ENCODE data around the gene CABLES2. TPM values are rescaled to one million over a fixed set of nuclear protein-coding genes. Genes with fewer than 3 reads are reported as not detected.

CABLES2 gene
- total and polyA plus RNA-seq, 2 of the 4 experiments (the other 2 are of a cell fraction) = 1.4 to 5.1 TPM

- Histone ChIP-seq H3K9me3 (ENCODE audit: control insufficient read depth, insufficient read depth, low read length) (no peaks in the 10 kb centered on the region), H3K4ac (ENCODE audit: low read depth, low read length) (peak overlapping the region; percentile 94), H3K4me3 (ENCODE audit: insufficient read depth, low read depth, low read length) (peak overlapping the region; percentile 92), H4K5ac (ENCODE audit: low read depth, low read length) (peak overlapping the region; percentile 68), H3K18ac (ENCODE audit: low read depth, low read length) (no peak overlapping the region), H2AFZ (replicated peaks; ENCODE audit: low read length, poor library complexity) (peak overlapping the region; percentile 97), H2AK9ac (replicated peaks; ENCODE audit: low read depth, low read length, poor library complexity) (peak overlapping the region; percentile 95), H4K20me1 (ENCODE audit: insufficient read depth, low read length) (peaks cover 46% of the 10 kb centered on the region), H4K8ac (ENCODE audit: low read depth in 2 of 2, low read length in 2 of 2) (peak overlapping the region; percentile 76), H2AK5ac (ENCODE audit: low read depth, low read length) (peak overlapping the region; percentile 98), H3K79me1 (ENCODE audit: low read depth in 1 of 2, low read length in 2 of 2) (peaks cover 30 to 55% of the 10 kb centered on the region in 2 experiments), H3K27ac (ENCODE audit: insufficient read depth, low read length) (peak overlapping the region; percentile 85), H3K56ac (ENCODE audit: extremely low read depth, insufficient read depth, low read length) (peak overlapping the region; percentile 61), H2BK20ac (ENCODE audit: low read depth, low read length) (no peak overlapping the region), H3K9ac (ENCODE audit: low read depth, low read length) (peak overlapping the region; percentile 96), H3K23ac (ENCODE audit: low read depth, low read length) (peak overlapping the region; percentile 81), H2BK5ac (ENCODE audit: low read depth, low read length, poor library complexity, severe bottlenecking) (peak overlapping the region; percentile 27), H3K4me2 (ENCODE audit: low read depth, low read length) (peak overlapping the region; percentile 95), H2BK120ac (ENCODE audit: low read depth, low read length) (no peak overlapping the region), H3K9me1 (ENCODE audit: insufficient read depth, low read length) (0 out of 2 replicates have a peak, but pooled peaks cover 4% of the 10 kb centered on the region), H4K91ac (ENCODE audit: insufficient read depth, low read depth, low read length) (peak overlapping the region; percentile 71), H3K4me1 (ENCODE audit: control insufficient read depth, insufficient read depth, low read length) (peaks cover 5% of the 10 kb centered on the region), H3K27me3 (ENCODE audit: control insufficient read depth, insufficient read depth, low read length) (no peaks in the 10 kb centered on the region), H3K36me3 (ENCODE audit: control insufficient read depth, insufficient read depth, low read length) (peaks cover 34% of the 10 kb centered on the region), H3K14ac (replicated peaks; ENCODE audit: low read depth, low read length) (peak overlapping the region; percentile 48), H2BK15ac (ENCODE audit: low read depth, low read length) (no peak overlapping the region)
- WGBS, 2 experiments (ENCODE audit: extremely low coverage in 2 of 2, insufficient read length in 1 of 2) = 0% methylated on average over 14 of the region's 47 CpGs; no CpG with 5 or more reads in 1 of the 2 experiments
- CTCF ChIA-PET = no interaction called here
- ATAC-seq (ENCODE audit: low read depth) (peak; percentile 19; the same call in 1 of the 2 replicates), DNase-seq (no peak)
- POLR2A ChIA-PET (ENCODE audit: unreplicated experiment) = interaction anchor here (0.6 to 0.7 kb wide), 3 partner anchors 12 to 105 kb away, joined by 4 to 11 read pairs (median 6); no protein-coding TSS in a partner anchor
- dilution Hi-C loops (cut with HindIII; ENCODE audit: low sequenced_read_pairs, unreplicated experiment) = loop anchor here (25.0 kb wide), 1 partner anchor 100 kb away; no protein-coding TSS in a partner anchor
- TSS peak; percentile 82 for BruUV-seq (replicated peaks)
- intact Hi-C loops (cut with micrococcal nuclease) = loop anchor here (10.0 kb wide), 1 partner anchor 373 kb away; no protein-coding TSS in a partner anchor
- in situ Hi-C loops (cut with MboI; ENCODE audit: low sequenced_read_pairs) = loop anchor here (25.0 kb wide), 1 partner anchor 375 kb away; no protein-coding TSS in a partner anchor
- TF ChIP-seq RFX5 (IDR thresholded peaks at IDR 0.05; ENCODE audit: low read depth, low read length) = no peak
- TF ChIP-seq USF2 (IDR thresholded peaks at IDR 0.05; ENCODE audit: low read depth, low read length) = no peak
- no peak for TF ChIP-seq CHD1 (IDR thresholded peaks at IDR 0.05; ENCODE audit: low read depth, low read length)
- TF ChIP-seq SMC3 (IDR thresholded peaks at IDR 0.05; ENCODE audit: low read depth, low read length) = no peak
- no peak for TF ChIP-seq POLR2A (IDR thresholded peaks at IDR 0.05; ENCODE audit: low read depth, low read length)
- TF ChIP-seq FOS (IDR thresholded peaks at IDR 0.05; ENCODE audit: low read depth, low read length) = no peak
- no peak for TF ChIP-seq CTCF (conservative IDR thresholded peaks at IDR 0.05; ENCODE audit: low read depth, low read length)
- TF ChIP-seq MXI1 (IDR thresholded peaks at IDR 0.05; ENCODE audit: borderline replicate concordance, low read depth, low read length) = no peak
- no peak for TF ChIP-seq ELK1 (IDR thresholded peaks at IDR 0.05; ENCODE audit: borderline replicate concordance, low read depth, low read length)
- no peak for TF ChIP-seq RCOR1 (IDR thresholded peaks at IDR 0.05; ENCODE audit: insufficient replicate concordance, low read length)
- no peak for TF ChIP-seq NFE2L2 (IDR thresholded peaks at IDR 0.05; ENCODE audit: low read depth, low read length)
- no peak for TF ChIP-seq MAZ (IDR thresholded peaks at IDR 0.05; ENCODE audit: borderline replicate concordance, low read depth, low read length)
- TF ChIP-seq BHLHE40 (IDR thresholded peaks at IDR 0.05; ENCODE audit: low read depth, low read length) = no peak
- TF ChIP-seq CEBPB (IDR thresholded peaks at IDR 0.05; ENCODE audit: low read depth, low read length) = no peak
Observed at GRCh38 chr20:62387219-62387913, 19.7 kb downstream of the CABLES2 start.

All from IMR-90 (cell line).